ENCODE measurements around the gene PCNX3. TPM values are rescaled to one million over a fixed set of nuclear protein-coding genes. Genes with fewer than 3 reads are reported as not detected.
A peak's percentile ranks its signal among the peaks of the same experiment; 100 is the strongest.

Gene PCNX3
- total and polyA plus RNA-seq, 2 donors (not counting 3 experiments of a cell fraction or from before 2014, with no cell fraction given), result 42.6 to 53.9 TPM

GRCh38 chr11:65640483-65641296 is 25.1 kb downstream of the PCNX3 start:
- CTCF ChIA-PET, result interaction anchor here (1.5 kb wide), 1 partner anchor 48 kb away, joined by 3 read pairs; no protein-coding TSS in a partner anchor
- H3K79me2 ChIP-seq (ENCODE audit: control insufficient read depth, insufficient read depth, low read length), result peaks cover 16% of the 10 kb centered on the region
- no peak for FAIRE-seq
- no peaks in the 10 kb centered on the region for H3K9me1 ChIP-seq (replicated peaks; ENCODE audit: control insufficient read depth, extremely low read depth, insufficient read depth, low read length)
- DNase-seq (ENCODE audit: low read depth, low spot score), result no peak
- peaks cover 48% of the 10 kb centered on the region for H3K4me1 ChIP-seq (ENCODE audit: control insufficient read depth, extremely low read depth, insufficient read depth, low read length)
- intact Hi-C loops (cut with micrococcal nuclease) (no loop called here), dilution Hi-C loops (cut with MboI; ENCODE audit: extremely low pct_ligation_motif_present, low sequenced_read_pairs) (no loop called here)
- no peaks in the 10 kb centered on the region for H3K9me3 ChIP-seq (replicated peaks; ENCODE audit: control insufficient read depth, insufficient read depth, low read length)
- no peaks in the 10 kb centered on the region for H4K20me1 ChIP-seq (replicated peaks; ENCODE audit: control insufficient read depth, extremely low read depth, insufficient read depth, low read length)
- peak overlapping the region; percentile 48 for H3K27ac ChIP-seq (ENCODE audit: insufficient read depth, low read depth, low read length)
- H3K9ac ChIP-seq (replicated peaks; ENCODE audit: extremely low read depth, insufficient read depth, low read length), result no peak overlapping the region
- H3K4me3 ChIP-seq (replicated peaks in 1 of 3; ENCODE audit: insufficient read depth in 1 of 3, low read depth in 1 of 3, low read length in 3 of 3), result no peak overlapping the region
- POLR2A ChIA-PET, result no interaction called here
- TF ChIP-seq MYC (IDR thresholded peaks at IDR 0.05; ENCODE audit: low read depth, low read length) (no peak), CTCF (IDR thresholded peaks at IDR 0.05; ENCODE audit: extremely low read depth in 1 of 2, insufficient read depth in 1 of 2, low read depth in 1 of 2, low read length in 2 of 2) (no peak), GATA2 (IDR thresholded peaks at IDR 0.05; ENCODE audit: insufficient read depth, insufficient read length, low read depth, low read length) (no peak), EZH2 (IDR thresholded peaks at IDR 0.05; ENCODE audit: borderline replicate concordance, low read depth, low read length, severe bottlenecking) (no peak), FOS (IDR thresholded peaks at IDR 0.05; ENCODE audit: borderline replicate concordance, insufficient read depth, low read length) (no peak), POLR2AphosphoS5 (IDR thresholded peaks at IDR 0.05; ENCODE audit: insufficient read depth, low read depth, low read length) (no peak), JUN (IDR thresholded peaks at IDR 0.05; ENCODE audit: borderline replicate concordance, insufficient read depth, insufficient read length, low read depth) (no peak), POLR2A (IDR thresholded peaks at IDR 0.05; ENCODE audit: low read depth, low read length) (no peak), MAX (IDR thresholded peaks at IDR 0.05; ENCODE audit: insufficient read depth, insufficient read length) (no peak)
- no TSS peak for BruUV-seq (replicated peaks)
- H3K27me3 ChIP-seq (ENCODE audit: control insufficient read depth in 2 of 2, insufficient read depth in 2 of 2, low read length in 2 of 2), result no peaks in the 10 kb centered on the region
- H3K36me3 ChIP-seq (ENCODE audit: control insufficient read depth in 2 of 2, extremely low read depth in 1 of 2, insufficient read depth in 2 of 2, low read length in 2 of 2), result peaks cover 6 to 24% of the 10 kb centered on the region in 2 experiments
- peak overlapping the region; percentile 44 for H3K4me2 ChIP-seq (ENCODE audit: insufficient read depth, low read length)
- H2AFZ ChIP-seq (ENCODE audit: low read depth, low read length), result no peak overlapping the region
